Measurements from ENCODE around the gene NAA40.
A peak's percentile ranks its signal among the peaks of the same experiment; 100 is the strongest.

The NAA40 gene

DNA sequence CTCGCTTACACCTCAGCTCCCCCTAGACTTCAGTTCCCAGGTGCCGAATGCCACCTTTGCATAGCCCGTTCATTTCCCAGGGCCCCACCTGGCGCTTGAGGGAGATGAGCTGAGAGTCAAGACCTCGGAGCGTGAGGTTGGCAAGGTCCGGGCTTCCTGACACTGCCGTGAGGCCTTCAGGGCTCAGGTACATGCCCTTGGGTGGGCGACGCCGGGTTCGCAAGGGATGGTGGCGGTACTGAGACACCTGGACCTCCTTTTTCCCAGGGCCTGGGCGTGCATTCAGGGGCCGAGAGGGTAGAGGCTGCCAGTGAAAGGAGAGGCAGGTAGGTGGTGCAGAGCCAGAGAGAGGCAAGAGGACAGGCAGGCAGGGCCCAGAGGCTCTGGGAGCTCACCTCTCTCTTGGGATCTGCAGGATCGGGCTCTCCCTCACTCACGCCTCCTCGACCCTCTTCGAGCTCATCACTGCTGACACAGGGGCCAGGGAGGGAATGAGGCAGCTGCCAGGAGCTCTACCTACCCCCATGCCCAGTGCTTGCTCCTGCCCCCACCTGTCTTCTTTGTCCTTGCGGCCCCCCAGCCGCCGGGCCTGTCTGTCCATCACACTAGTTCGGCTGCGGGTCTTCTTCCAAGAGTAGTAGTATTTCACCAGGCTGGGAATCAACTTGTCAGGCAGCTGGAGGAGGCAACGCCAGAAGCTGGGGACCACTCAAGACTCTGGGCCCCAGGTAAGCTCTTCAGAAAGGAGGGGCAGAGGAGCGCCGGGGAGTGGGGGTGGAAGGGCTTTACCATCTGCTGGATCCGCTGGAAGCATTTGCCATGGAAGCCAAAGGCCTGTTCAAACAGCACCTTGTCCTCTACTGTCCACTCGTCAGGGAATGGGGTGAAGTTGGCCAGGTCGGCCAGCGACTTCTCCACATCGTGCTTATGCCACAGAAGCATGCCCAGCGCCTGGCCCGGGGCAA lies 24.7 kb upstream of the NAA40 start:
- no peak for DNase-seq

DNA sequence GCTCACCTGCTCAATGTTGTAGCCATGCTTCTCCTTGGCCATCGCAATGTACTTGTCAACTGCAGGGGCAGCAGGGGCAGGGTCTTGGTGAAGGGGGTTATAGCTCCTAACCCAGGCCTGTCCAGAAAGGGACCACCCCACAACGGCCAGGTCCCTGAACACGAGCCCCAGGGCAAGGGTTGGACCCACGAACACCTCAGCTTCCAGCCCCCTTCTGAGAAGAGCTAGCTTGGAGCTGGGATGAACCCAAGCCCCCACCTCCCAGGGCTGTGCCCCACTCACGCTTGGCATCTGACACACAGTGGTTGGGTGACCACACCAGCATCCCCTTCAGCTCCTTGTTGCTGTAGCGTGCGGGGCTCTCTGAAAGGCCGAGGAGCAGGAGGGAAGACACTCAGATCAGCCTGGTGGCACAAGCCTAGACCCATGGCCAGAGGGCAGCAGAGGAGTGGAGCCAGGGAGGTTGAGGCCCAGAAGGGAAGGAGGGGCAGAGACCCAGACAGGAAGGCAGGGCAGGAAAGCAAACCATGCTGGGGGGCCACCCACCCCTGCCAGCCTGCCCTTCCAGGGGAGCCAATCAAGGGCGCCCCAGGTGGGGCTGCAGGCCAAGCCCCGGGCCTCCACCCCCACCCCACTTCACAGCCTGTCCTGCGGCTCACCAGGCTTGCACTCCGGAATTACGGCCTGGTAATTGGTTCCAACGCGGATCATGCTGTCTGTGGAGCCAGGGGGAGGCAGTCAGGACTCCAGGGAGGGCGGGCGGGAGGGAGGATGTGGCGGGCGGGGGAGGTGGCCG lies 23.7 kb upstream of the NAA40 start:
- DNase-seq = no peak

DNA sequence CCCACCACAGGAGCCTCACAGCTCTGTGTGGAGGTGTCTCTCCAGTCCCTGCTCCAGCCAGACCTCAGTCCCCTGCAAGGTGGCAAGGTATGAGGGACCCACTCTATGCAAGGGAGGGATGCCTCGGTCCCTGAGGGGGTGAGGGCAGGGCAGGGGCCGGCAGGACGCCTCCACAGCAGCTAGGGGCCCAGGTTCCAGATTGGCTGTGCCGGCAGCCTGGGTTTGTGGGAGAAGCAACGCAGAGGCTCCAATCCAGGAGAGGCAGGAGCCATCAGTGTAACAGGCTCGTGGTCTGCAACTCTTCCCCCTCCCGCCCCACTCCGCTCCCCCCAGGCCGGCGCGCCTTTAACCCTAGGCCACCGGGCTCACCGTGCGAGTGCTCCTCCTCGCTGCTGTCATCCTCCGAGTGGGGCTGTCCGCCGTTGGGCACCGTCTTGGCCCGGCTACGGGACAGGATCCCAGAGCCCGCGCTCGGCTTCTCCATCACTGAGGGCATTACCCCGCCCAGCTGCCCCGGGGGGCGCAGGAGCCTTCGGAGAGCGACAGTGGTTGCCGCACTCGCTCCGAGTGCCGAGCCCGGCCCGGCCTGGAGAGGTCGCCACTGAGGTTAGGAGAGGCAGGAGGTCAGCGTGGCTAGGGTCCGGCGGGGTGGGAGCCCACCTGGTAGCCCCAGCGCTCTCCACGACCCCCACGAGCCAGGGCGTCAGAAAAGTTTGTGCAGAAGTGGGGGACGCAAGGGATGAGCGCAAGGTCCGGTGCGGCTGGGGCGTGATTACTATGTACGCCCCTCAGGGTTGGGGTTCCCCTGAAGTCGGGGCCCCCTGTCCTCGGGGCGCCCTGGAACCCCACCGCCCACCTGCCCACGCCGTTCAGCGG lies 22.6 kb upstream of the NAA40 start:
- peak; percentile 33 for DNase-seq

GRCh38 chr11:63916837-63917691 lies 21.7 kb upstream of the NAA40 start, which contains the start of gene RCOR2:
Gene RCOR2 (minus strand): TSS chr11:63917164. CDS start chr11:63916456, 708 bp downstream.
- DNase-seq = peak; percentile 59

DNA sequence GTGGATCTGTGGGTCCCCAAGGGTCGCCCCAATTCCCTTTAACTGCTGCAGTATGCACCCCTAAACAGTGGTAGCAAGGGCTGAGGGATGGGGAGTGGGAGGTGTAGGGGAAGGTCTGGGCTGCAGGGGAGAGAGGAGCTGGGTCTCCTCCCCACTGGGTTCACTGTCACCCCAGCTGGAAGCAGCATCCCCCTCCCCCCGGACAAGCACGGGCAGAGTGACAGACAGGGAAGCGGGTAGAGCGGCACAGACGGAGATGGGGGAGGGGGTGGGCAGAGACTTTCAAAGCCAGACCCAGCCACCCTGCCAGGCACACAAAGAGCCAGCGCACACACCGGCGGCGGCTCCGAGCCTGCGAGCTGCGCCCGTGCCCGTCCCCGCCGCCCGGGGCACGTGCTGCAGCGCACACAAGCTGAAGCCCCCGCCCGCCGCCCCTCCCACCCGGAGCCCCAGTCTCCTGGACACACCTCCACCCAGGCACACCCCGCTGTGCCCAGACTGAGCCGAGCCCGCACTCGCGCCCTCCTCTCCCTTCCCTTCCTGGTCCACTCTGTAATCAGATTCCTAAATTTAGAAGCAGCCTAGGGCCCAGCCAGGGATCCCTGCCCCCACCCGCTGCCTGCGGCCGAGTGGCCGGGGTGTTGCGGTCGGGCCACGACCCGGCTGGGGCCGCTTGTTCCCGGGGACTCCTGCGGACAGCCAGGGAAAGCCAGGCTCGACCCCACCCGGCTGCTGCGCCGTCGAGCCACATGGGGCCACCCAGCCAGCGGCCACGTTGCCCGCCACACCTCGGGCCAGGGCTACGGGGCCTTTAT lies 20.9 kb upstream of the NAA40 start:
- DNase-seq = peak; percentile 35

DNA sequence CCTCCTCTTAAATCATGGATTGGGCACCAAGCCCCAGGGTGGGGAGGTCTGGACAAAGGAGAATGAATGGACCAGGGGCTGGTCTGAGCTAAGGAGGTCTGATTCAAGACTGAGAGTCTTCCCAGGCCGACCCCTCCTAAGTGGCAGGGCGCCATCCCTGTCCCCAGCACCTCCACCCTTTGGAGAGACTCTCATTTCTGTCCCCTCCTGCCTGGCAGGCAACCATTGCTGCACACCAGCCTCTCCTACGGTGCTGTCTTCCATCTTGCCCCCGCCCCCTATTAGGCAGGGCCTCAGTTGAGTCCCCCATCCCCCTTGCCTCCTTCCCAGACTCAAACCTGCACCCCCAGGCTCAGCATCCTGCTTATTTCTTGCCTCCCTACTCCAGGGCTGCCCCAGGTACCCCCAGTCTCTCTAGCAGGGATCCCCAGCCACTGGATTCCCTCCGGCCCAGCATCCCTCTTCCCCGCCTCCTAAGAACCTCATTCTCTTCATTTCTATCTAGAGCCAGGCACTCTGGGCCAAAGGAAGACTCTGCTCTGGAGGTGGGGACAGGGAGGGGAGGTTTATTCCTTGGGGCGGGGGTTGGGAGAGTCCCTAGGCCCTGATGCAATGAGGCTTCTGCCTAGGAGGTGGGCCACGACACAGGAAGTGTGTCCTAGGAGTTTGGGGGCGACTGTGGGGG lies 20.2 kb upstream of the NAA40 start:
- DNase-seq = no peak

- no peak for DNase-seq
Measured at GRCh38 chr11:63919267-63920125, 19.3 kb upstream of the NAA40 start.

DNA sequence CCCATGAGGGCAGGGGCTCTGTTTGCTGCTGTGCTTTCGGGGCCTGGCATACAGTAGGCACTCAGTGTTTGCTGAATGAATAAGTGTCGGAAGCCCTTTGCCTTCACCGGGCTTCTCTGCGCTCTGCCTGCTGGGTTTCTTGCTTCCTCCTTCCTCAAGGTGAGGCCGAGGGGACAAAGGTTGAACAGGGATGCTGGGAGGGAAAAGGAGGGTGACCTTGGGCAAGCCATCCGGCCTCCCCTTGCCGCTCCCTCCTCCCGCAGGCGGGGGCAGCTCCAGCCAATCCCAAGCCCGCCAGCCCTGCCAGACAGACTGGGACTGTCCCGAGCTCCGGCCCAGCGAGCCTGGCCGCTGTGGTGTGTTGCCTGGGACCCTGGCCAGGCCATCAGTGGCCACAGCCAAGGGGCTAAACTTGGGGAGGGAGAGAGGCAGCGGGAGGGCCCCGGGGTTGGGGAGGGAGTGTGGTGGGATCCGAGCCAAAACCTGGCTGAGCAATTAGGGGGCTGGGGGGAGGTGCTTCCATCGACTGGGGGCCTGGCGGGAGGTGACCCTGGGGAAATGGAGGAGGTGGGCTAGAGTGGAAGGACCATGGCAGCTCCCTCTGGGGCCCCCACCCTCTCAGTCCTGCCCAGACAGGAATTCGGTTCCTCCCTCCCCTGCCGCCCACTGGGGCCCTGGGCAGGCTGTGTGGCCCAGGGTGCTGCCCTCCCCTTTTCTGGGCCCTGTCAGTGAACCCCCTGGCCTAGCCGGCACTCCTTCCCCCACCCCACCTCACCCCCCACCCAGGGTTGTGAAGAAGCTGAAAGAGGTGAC lies 18.5 kb upstream of the NAA40 start:
- DNase-seq = no peak

DNA sequence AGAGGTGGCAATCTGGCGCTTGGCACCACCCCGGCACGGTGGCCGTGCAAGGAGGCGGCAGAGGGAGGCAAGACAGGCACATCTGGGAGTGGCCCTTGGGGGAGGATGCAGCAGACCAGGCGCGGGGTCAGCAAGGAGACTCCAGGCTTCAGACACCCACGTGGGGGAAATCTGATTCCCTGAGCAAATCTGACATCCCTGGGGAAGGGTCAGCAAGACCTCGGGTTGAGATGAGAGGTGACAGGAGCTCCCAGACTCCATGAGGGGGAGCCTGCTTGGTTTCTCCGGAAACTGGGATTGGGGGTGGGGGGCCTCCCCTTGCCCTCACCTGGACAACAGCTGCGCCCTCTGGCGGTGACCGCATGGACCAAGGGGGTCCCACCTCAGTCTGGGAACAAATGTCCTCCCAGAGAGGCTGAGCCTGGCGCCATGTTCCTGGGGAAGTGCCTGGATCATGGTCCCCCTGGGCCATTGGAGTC lies 17.8 kb upstream of the NAA40 start:
- no peak for DNase-seq

- no peak for DNase-seq
Measured at GRCh38 chr11:63922673-63923192, 16.1 kb upstream of the NAA40 start.

- DNase-seq = no peak
Measured at GRCh38 chr11:63923319-63923718, 15.5 kb upstream of the NAA40 start.

- no peak for DNase-seq
Measured at GRCh38 chr11:63929616-63930015, 9.2 kb upstream of the NAA40 start.

GRCh38 chr11:63931045-63931444 lies 7.8 kb upstream of the NAA40 start:
- no peak for DNase-seq

DNA sequence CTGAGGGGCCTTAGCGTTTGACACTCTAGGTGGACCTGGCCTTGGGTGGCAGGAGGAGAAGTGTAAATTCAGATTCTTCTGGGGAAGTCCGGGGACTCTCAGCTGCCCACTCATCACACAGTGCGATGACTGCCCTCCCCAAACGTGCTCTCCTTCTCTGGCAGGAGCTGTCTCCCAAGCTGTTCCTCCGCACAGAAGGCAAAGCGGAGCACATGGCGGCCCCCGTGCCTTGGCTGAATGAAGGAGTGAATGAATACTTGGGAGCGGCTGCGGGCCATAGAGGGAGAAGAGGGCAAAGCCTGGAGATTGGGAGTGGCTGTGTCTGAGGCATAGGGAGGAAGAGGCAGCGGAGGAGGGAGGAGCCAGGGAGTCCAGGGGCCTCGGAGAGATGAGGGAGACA lies 6.9 kb upstream of the NAA40 start:
- DNase-seq = no peak

GRCh38 chr11:63933459-63933858 lies 5.3 kb upstream of the NAA40 start:
- DNase-seq = no peak

GRCh38 chr11:63937713-63938478 lies 906 bp upstream of the NAA40 start:
- no peak for DNase-seq

DNA sequence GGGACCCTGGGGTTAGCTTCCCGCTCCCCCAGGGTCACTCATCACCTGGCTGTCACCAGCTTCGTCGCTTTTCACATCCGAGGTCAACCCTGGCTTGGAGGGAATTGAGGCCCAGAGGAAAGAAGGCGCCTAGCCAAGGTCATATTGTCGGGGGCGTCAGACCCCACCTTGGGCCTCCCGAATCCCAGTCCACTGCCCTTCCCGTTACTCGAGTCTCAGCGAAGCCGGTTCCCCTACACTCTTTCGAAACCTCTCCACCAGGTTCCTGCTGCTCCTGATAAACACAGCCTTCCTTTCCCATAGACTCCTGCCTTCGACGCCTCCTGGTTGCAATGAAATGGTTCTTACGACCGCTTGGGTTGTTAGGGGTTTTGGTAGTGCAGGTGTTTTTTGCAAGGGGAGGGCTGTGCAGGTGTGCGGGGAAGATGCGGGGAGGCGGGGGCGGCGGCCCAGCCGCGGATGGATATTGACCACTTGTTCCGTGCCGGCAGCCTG lies 642 bp downstream of the NAA40 start:
- DNase-seq = no peak

Measured in activated CD4-positive, alpha-beta T cell treated with anti-CD3 and anti-CD28 coated beads, Interleukin-2, amount 50 U/mL, for 1 hour (primary cell).